Measurements from ENCODE around the gene INTS7. TPM values are rescaled to one million over a fixed set of nuclear protein-coding genes. Genes with fewer than 3 reads are reported as not detected.

Gene INTS7
- total RNA-seq, 2 experiments from 2014 or later, result 2.9 to 3.2 TPM

DNA sequence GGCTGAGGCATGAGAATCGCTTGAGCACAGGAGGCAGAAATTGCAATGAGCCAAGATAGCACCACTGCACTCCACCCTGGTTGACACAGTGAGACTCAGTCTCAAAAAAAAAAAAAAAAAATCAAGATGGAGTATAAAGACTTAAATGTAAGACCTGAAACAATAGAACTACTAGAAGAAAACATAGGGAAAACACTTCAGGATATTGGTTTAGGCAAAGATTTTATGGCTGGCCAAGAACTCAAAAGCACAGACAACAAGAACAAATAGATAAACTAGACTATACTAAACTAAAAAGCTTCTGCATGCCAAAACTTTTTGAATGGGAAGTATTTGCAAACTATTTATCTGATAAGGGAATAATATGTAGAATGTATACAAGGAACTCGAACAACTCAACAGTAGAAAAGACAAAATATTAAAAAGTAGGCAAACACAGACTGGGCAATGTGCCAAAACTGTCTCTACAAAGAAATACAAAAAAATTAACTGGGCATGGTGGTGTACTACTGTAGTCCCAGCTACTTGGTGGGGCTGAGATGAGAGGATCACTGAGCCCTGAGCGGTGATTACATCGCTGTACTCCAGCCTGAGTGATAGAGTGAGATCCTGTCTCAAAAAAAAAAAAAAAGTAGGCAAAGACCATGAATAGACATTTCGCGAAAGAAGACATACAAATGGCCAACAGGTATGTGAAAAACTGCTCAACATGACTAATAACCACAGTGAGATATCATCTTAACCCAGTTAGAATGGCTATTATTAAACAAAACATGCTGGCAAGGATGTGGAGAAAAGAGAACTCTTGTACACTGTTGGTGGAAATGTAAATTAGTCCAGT is 25.5 kb upstream of the INTS7 start:
- Mint-ChIP-seq H3K27ac (no peak overlapping the region), H3K4me1 (ENCODE audit: low read depth) (no peaks in the 10 kb centered on the region), H3K4me3 (no peak overlapping the region), H3K27me3 (no peaks in the 10 kb centered on the region), H3K36me3 (ENCODE audit: low read depth) (no peaks in the 10 kb centered on the region), H3K9me3 (peaks cover 6% of the 10 kb centered on the region)
- intact Hi-C loops (cut with DNase I, micrococcal nuclease), result loop anchor here in 1 of 2 experiments (5.0 kb wide), 1 partner anchor 379 kb away; no protein-coding TSS in a partner anchor
- H3K27me3 ChIP-seq (ENCODE audit: control insufficient read depth in 1 of 2, insufficient read depth in 2 of 2, low read length in 2 of 2), result no peaks in the 10 kb centered on the region
- H3K4me3 ChIP-seq (ENCODE audit: low read length), result no peak overlapping the region
- ChIA-PET CTCF (interaction anchor here (0.9 to 1.4 kb wide), 2 partner anchors 231 to 397 kb away, joined by 3 read pairs; no protein-coding TSS in a partner anchor), POLR2A (no interaction called here)
- H3K27ac ChIP-seq (ENCODE audit: low read depth in 1 of 2, low read length in 2 of 2), result no peak overlapping the region
- ATAC-seq (ENCODE audit: poor library complexity) (no peak), DNase-seq (no peak)
- H3K36me3 ChIP-seq (ENCODE audit: insufficient read depth, low read length), result no peaks in the 10 kb centered on the region
- no peaks in the 10 kb centered on the region for H3K4me1 ChIP-seq (ENCODE audit: insufficient read depth, low read length)
- peaks cover 4 to 7% of the 10 kb centered on the region in 2 experiments for H3K9me3 ChIP-seq (ENCODE audit: control insufficient read depth in 1 of 2, insufficient read depth in 1 of 2, low read length in 2 of 2)
- TF ChIP-seq, protein P1, sequence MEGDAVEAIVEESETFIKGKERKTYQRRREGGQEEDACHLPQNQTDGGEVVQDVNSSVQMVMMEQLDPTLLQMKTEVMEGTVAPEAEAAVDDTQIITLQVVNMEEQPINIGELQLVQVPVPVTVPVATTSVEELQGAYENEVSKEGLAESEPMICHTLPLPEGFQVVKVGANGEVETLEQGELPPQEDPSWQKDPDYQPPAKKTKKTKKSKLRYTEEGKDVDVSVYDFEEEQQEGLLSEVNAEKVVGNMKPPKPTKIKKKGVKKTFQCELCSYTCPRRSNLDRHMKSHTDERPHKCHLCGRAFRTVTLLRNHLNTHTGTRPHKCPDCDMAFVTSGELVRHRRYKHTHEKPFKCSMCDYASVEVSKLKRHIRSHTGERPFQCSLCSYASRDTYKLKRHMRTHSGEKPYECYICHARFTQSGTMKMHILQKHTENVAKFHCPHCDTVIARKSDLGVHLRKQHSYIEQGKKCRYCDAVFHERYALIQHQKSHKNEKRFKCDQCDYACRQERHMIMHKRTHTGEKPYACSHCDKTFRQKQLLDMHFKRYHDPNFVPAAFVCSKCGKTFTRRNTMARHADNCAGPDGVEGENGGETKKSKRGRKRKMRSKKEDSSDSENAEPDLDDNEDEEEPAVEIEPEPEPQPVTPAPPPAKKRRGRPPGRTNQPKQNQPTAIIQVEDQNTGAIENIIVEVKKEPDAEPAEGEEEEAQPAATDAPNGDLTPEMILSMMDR (IDR thresholded peaks at IDR 0.05), result no peak

DNA sequence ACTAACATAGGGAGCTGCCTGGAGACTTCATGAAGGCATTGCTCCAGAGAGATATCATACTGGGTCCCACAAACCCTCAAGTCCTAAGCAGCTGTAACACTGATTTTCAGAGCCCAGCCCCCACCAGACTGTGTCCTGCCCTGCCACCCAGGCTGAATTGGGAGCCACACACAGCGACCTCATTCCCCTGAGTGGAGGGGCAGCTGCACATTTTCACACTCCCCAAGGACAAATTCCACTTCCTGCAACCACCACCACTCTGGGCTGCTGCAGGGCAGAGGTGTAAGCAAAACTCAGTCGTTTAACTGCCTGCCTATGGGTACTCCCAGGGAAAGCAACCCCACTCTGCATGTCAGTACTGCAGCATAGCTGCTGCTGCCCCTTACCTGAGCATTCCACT is 20.0 kb upstream of the INTS7 start:
- ChIA-PET POLR2A (no interaction called here), CTCF (no interaction called here)
- Histone ChIP-seq H3K27ac (ENCODE audit: low read depth in 1 of 2, low read length in 2 of 2) (no peak overlapping the region), H3K4me1 (ENCODE audit: insufficient read depth, low read length) (no peaks in the 10 kb centered on the region), H3K9me3 (ENCODE audit: control insufficient read depth in 1 of 2, insufficient read depth in 1 of 2, low read length in 2 of 2) (peaks cover 7 to 11% of the 10 kb centered on the region in 2 experiments), H3K4me3 (ENCODE audit: low read length) (no peak overlapping the region), H3K27me3 (ENCODE audit: control insufficient read depth in 1 of 2, insufficient read depth in 2 of 2, low read length in 2 of 2) (no peaks in the 10 kb centered on the region), H3K36me3 (ENCODE audit: insufficient read depth, low read length) (no peaks in the 10 kb centered on the region)
- no peak for ATAC-seq (ENCODE audit: poor library complexity)
- TF ChIP-seq, protein P1 (IDR thresholded peaks at IDR 0.05), result no peak
- Mint-ChIP-seq H3K4me3 (no peak overlapping the region), H3K27me3 (no peaks in the 10 kb centered on the region), H3K36me3 (ENCODE audit: low read depth) (no peaks in the 10 kb centered on the region), H3K27ac (no peak overlapping the region), H3K4me1 (ENCODE audit: low read depth) (no peaks in the 10 kb centered on the region), H3K9me3 (peaks cover 6% of the 10 kb centered on the region)
- DNase-seq, result no peak
- intact Hi-C loops (cut with DNase I, micrococcal nuclease), result no loop called here

DNA sequence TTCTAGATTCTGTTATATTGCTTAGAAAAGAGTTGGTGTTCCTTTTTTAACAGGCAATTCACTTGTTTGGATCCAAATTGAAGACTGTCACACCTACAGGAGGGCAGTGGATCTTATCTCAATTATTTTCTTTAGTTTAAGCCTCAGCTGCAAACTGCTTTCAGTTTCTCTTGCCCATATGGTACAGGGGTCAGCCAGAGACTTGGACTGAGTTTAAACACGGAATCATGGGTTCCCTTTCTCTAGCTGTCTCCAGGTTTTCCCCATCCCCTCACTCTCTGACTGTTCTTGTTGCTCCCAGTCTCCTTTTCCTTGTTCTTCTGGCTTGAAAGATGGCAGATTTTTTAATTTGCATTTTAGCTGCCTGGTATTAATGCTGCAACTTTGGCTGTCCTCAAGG is 18.6 kb upstream of the INTS7 start:
- Mint-ChIP-seq H3K4me1 (ENCODE audit: low read depth) (no peaks in the 10 kb centered on the region), H3K27ac (no peak overlapping the region), H3K36me3 (ENCODE audit: low read depth) (no peaks in the 10 kb centered on the region), H3K4me3 (no peak overlapping the region), H3K27me3 (no peaks in the 10 kb centered on the region), H3K9me3 (peaks cover 6% of the 10 kb centered on the region)
- no peak for ATAC-seq (ENCODE audit: poor library complexity)
- Histone ChIP-seq H3K4me1 (ENCODE audit: insufficient read depth, low read length) (no peaks in the 10 kb centered on the region), H3K9me3 (ENCODE audit: control insufficient read depth in 1 of 2, insufficient read depth in 1 of 2, low read length in 2 of 2) (peaks cover 7 to 11% of the 10 kb centered on the region in 2 experiments), H3K4me3 (ENCODE audit: low read length) (no peak overlapping the region), H3K27me3 (ENCODE audit: control insufficient read depth in 1 of 2, insufficient read depth in 2 of 2, low read length in 2 of 2) (no peaks in the 10 kb centered on the region), H3K36me3 (ENCODE audit: insufficient read depth, low read length) (no peaks in the 10 kb centered on the region), H3K27ac (ENCODE audit: low read depth in 1 of 2, low read length in 2 of 2) (no peak overlapping the region)
- ChIA-PET POLR2A (interaction anchor here (1.4 kb wide), 1 partner anchor 18 kb away, joined by 5 read pairs; the partner anchor contains the start of genes DTL and INTS7), CTCF (interaction anchor here (0.6 kb wide), 1 partner anchor 483 kb away, joined by 3 read pairs; no protein-coding TSS in a partner anchor)
- TF ChIP-seq, protein P1 (IDR thresholded peaks at IDR 0.05), result no peak
- intact Hi-C loops (cut with DNase I, micrococcal nuclease), result no loop called here
- DNase-seq, result no peak

All from CD4-positive, alpha-beta T cell (primary cell).